Stimulated activated CD4-positive, alpha-beta T cell treated with anti-CD3 and anti-CD28 coated beads, Interleukin-1b, Interleukin-23, amount 100 ng/mL, for 1 hour (primary cell): ENCODE data around the gene MAD1L1.
"Not testable (repeated sequence)": the region's sequence is repeated elsewhere in the genome, so short reads cannot be mapped to it uniquely, and the experiment has no call there.

ENCODE experiments used
- DNase-seq, 2 donors: peaks; one replicate each; pipeline ENCODE4 v3.0.0-alpha.2; 2020; ENCODE audit warnings: low read depth in 2 of 2

Gene MAD1L1

GRCh38 chr7:1840744-1841143, 392.0 kb downstream of the MAD1L1 start:
- not testable (repeated sequence) for DNase-seq

GRCh38 chr7:1839701-1840100, 393.0 kb downstream of the MAD1L1 start:
- no peak for DNase-seq

- DNase-seq: not testable (repeated sequence)
These were observed 393.7 kb downstream of the MAD1L1 start for GRCh38 chr7:1838911-1839531.

- not testable (repeated sequence) for DNase-seq
These were observed 394.2 kb downstream of the MAD1L1 start for GRCh38 chr7:1838544-1838872.

GRCh38 chr7:1837696-1838543, 394.8 kb downstream of the MAD1L1 start:
- not testable (repeated sequence) for DNase-seq

GRCh38 chr7:1831933-1832535, 400.7 kb downstream of the MAD1L1 start:
- not testable (repeated sequence) for DNase-seq

GRCh38 chr7:1831471-1831870, 401.3 kb downstream of the MAD1L1 start:
- DNase-seq: not testable (repeated sequence)

- not testable (repeated sequence) for DNase-seq
These were observed 403.1 kb downstream of the MAD1L1 start for GRCh38 chr7:1829668-1830067.

GRCh38 chr7:1829111-1829510, 403.6 kb downstream of the MAD1L1 start:
- DNase-seq: no peak

GRCh38 chr7:1828170-1828569, 404.6 kb downstream of the MAD1L1 start:
- not testable (repeated sequence) for DNase-seq

- not testable (repeated sequence) for DNase-seq
These were observed 405.2 kb downstream of the MAD1L1 start for GRCh38 chr7:1827521-1827981.

GRCh38 chr7:1826931-1827330, 405.8 kb downstream of the MAD1L1 start:
- DNase-seq: not testable (repeated sequence)

GRCh38 chr7:1825897-1826741, 406.6 kb downstream of the MAD1L1 start:
- no peak for DNase-seq

GRCh38 chr7:1825647-1825896, 407.2 kb downstream of the MAD1L1 start:
- DNase-seq: not testable (repeated sequence)

- not testable (repeated sequence) for DNase-seq
These were observed 407.7 kb downstream of the MAD1L1 start for GRCh38 chr7:1824882-1825646.

GRCh38 chr7:1824151-1824881, 408.4 kb downstream of the MAD1L1 start:
- DNase-seq: peak in 1 of 2 donors; percentile 17

- no peak for DNase-seq
These were observed 409.2 kb downstream of the MAD1L1 start for GRCh38 chr7:1823376-1824150.

- no peak for DNase-seq
These were observed 413.4 kb downstream of the MAD1L1 start for GRCh38 chr7:1819259-1819841.

GRCh38 chr7:1818575-1819258, 414.0 kb downstream of the MAD1L1 start:
- DNase-seq: no peak
